Raji (cell line): ENCODE measurements around the gene FAM53C.

Experiments used
- POLR2A ChIP-seq: IDR thresholded peaks from 2 replicates; pipeline ENCODE4 v1.6.1; 2011; ENCODE audit warnings: low read depth, low read length, control low read depth; ENCODE audit not compliant: insufficient read depth

FAM53C gene

DNA sequence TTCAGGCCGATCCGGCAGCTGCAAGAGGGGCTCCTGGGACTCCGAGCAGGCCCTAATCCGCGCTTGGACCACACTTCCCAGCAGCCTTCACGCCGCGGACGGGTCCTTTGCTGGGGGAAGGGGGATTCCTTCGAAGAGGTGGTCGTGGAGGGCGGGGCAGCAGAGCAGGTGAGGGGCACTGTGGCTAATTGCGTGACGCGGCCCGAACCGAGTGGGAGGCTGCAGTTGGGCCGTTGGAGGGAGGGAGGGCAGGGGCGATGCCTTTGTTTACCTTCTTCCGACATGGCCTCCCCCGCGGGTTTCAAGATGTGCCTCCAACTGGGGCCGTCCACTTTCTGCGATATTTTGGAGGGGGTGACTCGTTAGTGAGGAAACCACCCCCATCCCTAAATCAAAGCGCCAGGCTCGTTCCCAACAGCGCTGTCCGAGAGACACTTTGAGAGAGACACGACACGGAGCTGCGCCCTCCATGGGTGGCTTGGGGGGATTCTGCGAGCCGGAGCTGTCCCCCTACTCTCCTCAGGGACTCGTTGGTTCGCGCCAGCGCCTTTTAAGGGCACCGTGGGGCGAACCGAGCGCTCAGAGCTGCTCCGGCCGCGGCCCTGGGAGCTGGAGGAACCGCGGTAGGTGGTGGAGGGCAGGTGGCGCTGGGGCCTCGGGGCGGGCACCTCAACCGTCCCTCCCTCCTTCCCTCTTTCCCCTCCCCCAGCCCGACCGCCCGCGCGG, at the start of gene FAM53C:
Gene FAM53C, plus strand, starts transcription at position 582 of the 726 bp plus-strand sequence. CDS start 3,070 bp downstream, outside the sequence.
- peak; percentile 100 for TF ChIP-seq POLR2A

DNA sequence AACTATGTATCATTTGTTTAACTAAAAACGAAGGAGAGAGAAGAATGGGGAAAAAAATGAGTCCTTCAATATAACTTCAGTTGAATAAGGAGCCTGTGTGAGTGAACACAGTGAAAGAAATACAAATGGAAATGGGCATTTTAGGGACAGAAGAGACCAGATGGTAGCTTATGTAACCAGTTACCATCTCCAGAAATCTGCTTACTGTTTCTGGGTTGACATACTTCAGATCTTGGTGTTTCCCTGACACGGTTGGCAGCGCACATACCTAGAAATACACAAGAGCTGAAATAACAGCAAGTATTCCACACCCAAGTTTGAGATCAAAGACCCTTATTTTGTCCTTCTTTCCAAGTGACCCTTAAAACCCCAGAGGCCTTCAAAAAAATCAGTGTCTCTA, 48.8 kb upstream of the FAM53C start:
- no peak for TF ChIP-seq POLR2A

DNA sequence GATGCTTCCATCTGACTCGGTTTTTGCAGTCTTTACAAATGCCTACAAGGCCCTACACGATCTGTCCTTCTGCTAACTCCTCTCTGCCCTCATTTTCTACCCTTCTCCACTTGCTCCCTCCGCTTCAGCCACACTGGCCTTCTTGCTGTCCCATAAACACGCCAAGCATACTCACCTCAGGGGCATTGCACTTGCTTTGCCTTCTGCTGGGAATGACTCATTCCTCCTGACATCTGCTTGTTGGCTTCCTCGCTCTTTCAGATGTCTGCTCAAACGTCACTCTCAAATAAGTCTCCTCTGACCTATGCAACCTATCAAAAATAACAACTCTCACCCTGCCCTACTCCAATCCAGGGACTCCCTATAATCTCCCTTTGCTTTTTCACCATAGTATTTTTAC, 34.7 kb upstream of the FAM53C start:
- no peak for TF ChIP-seq POLR2A

- TF ChIP-seq POLR2A = no peak
Observed at GRCh38 chr5:138305797-138306196, 32.3 kb upstream of the FAM53C start.

GRCh38 chr5:138315751-138316278, 22.3 kb upstream of the FAM53C start:
- TF ChIP-seq POLR2A = no peak

- TF ChIP-seq POLR2A = no peak
Observed at GRCh38 chr5:138316355-138316754, 21.7 kb upstream of the FAM53C start.

- no peak for TF ChIP-seq POLR2A
Observed at GRCh38 chr5:138330813-138331448, 7.1 kb upstream of the FAM53C start.

- TF ChIP-seq POLR2A = peak; percentile 84
Observed at GRCh38 chr5:138331449-138332368, 6.4 kb upstream of the FAM53C start, which contains the start of gene CDC25C. CDC25C (minus strand) TSS chr5:138331804; CDS start chr5:138331180, 624 bp downstream.

DNA sequence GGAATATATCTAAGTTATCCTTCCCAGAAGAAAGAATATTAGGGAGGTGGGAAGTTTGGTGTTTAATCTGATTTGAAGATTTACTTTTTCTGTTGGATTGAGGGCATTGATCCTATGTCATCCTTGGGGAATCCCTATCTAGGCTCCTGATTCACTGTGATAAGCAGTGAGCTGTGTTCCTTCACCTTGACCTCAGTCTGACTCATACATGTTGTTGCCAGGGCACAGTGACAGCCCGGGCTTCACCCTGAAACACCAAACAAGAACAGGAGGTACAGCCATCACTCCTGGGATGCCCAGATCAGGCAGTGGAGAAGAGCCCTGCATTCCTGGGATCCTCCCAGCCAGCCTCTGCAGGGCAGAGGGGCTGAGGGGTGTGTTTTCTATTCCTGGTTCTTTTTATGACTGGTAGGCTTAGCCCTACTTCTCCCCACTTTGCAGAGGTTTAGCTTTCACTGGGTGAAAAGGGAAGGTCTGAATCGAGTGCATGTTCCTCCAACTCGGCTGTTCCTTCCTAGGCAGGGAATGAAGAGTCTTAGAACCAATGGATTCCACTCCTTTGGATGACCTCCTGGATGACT, 3.1 kb upstream of the FAM53C start:
- TF ChIP-seq POLR2A = no peak

DNA sequence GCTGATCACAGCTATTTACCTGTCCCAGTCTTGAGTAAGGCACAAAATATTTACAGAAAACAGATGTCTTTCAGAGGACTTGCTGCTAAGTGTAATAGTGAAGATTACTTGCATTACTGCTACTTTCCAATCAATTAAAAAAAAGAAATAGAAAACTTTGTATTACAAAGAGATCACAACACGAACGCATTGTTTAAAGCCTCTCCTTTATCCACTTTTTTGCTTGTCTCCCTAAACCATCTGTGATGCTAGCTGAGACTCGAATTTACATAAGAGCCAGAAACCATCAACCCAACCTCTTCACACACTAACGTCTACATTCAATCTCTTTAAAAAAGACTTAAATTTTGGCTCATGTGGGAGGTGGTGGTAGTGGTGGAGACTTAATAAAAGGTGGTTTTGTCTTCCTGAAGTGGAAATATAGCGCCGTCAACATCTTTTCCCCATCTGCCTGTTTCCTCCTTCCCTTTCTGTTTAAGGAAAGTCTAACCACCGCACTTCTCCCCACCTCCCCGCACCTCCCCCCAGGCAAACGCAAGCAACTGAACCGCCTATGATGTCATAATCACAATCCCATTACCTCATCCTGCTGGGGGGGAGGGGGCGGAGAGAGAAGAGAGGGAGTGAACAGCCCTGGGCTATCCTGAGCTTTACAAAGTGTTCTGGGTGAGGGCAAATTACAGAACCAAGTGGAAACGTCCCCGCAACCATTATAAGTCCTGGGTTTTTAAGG, 948 bp upstream of the FAM53C start:
- TF ChIP-seq POLR2A = no peak

- TF ChIP-seq POLR2A = no peak
Observed at GRCh38 chr5:138338411-138339090, 485 bp downstream of the FAM53C start.

GRCh38 chr5:138339091-138339456, 1.0 kb downstream of the FAM53C start:
- no peak for TF ChIP-seq POLR2A

GRCh38 chr5:138339464-138339863, 1.4 kb downstream of the FAM53C start:
- no peak for TF ChIP-seq POLR2A

GRCh38 chr5:138340008-138340407, 1.9 kb downstream of the FAM53C start:
- no peak for TF ChIP-seq POLR2A
